ENCODE results near the gene CREB3L2.
A peak's percentile ranks its signal among the peaks of the same experiment; 100 is the strongest.

The CREB3L2 gene

GRCh38 chr7:137934941-137935883 is 66.7 kb downstream of the CREB3L2 start:
- no peak for DNase-seq (ENCODE audit: low read depth, low spot score)

DNA sequence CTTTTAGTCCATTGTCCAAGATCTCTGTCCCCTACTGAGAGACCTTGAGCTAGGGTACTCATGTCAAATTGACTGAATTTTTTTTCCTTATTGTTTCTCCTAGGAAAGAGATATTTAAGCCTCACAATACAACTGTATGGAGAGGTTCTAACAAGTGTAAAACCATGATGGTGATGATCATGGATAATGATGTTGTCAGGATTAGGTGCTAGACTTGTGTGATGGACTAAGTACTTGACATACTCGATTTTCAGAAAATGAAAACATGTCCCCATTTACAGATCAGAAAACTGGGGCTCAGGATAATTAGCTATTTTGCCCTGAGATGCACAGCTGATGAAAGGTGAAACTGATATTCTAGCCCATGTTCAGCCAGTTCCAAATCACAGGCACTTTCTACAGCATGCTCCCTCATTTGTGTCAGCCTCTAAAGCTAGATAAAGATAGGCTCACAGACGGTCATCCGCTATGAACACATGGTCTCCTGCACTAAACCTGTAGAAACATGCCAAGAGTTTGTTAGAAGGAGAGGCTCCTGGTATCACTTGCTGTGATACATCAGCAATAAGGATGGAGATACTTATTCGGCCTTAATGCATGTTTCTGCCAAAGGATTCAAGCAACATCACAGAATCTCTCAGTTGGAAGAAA is 67.6 kb downstream of the CREB3L2 start:
- TF ChIP-seq, protein P1, sequence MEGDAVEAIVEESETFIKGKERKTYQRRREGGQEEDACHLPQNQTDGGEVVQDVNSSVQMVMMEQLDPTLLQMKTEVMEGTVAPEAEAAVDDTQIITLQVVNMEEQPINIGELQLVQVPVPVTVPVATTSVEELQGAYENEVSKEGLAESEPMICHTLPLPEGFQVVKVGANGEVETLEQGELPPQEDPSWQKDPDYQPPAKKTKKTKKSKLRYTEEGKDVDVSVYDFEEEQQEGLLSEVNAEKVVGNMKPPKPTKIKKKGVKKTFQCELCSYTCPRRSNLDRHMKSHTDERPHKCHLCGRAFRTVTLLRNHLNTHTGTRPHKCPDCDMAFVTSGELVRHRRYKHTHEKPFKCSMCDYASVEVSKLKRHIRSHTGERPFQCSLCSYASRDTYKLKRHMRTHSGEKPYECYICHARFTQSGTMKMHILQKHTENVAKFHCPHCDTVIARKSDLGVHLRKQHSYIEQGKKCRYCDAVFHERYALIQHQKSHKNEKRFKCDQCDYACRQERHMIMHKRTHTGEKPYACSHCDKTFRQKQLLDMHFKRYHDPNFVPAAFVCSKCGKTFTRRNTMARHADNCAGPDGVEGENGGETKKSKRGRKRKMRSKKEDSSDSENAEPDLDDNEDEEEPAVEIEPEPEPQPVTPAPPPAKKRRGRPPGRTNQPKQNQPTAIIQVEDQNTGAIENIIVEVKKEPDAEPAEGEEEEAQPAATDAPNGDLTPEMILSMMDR (IDR thresholded peaks at IDR 0.05; ENCODE audit: low read depth, low read length) = no peak
- DNase-seq (ENCODE audit: low read depth, low spot score) = no peak
- H3K4me3 ChIP-seq (ENCODE audit: low read depth, low read length) = no peak overlapping the region
- in situ Hi-C loops (cut with HindIII; ENCODE audit: low sequenced_read_pairs) = no loop called here

More at GRCh38 chr7:137934941-137935883, 66.7 kb downstream of the CREB3L2 start:
- in situ Hi-C loops (cut with HindIII; ENCODE audit: low sequenced_read_pairs) = no loop called here
- TF ChIP-seq, protein P1 (IDR thresholded peaks at IDR 0.05; ENCODE audit: low read depth, low read length) = no peak
- no peak overlapping the region for H3K4me3 ChIP-seq (ENCODE audit: low read depth, low read length)

DNA sequence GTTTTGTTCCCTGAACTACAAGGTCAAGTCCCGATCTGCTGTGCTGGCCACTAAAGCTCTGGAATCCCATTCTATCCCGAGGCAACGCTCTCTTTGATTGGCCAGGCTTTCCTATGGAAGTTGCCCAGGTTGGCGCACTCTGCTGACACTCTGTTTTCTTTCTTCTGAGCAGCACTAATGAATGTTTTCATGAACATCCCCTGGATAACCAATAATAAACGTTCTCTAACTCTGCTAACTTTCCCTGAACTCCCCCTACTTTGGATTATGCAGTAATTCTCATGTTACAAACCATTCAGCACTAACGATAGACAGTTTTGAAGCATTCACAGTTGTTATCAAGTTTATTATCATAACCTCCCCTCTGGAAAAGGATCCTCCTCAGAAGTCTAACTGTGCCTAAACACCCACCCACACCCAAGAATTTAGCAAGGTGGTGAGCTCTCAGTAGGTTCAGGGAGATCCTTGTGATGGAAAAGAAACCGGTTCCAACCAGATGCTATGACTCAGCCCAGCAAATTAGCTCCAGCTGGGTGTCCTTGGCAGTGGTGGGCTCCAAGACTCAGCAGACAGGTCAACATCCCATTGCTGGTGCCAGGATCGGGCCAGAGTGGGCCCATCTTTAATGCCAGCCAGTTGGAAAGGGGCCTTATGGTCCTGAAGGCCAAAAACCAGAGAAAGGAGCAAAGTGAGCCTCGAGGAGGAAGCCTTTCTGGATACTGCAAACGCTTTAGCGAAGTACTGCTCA is 68.4 kb downstream of the CREB3L2 start:
- TF ChIP-seq, protein P1 (IDR thresholded peaks at IDR 0.05; ENCODE audit: low read depth, low read length) = no peak
- DNase-seq (ENCODE audit: low read depth, low spot score) = peak; percentile 86
- H3K4me3 ChIP-seq (ENCODE audit: low read depth, low read length) = no peak overlapping the region
- in situ Hi-C loops (cut with HindIII; ENCODE audit: low sequenced_read_pairs) = no loop called here

GRCh38 chr7:137932881-137933269 is 69.0 kb downstream of the CREB3L2 start:
- peak; percentile 50 for DNase-seq (ENCODE audit: low read depth, low spot score)
- H3K4me3 ChIP-seq (ENCODE audit: low read depth, low read length) = no peak overlapping the region
- in situ Hi-C loops (cut with HindIII; ENCODE audit: low sequenced_read_pairs) = no loop called here

GRCh38 chr7:137931823-137932222 is 70.1 kb downstream of the CREB3L2 start:
- TF ChIP-seq, protein P1 (IDR thresholded peaks at IDR 0.05; ENCODE audit: low read depth, low read length) = no peak
- no peak for DNase-seq (ENCODE audit: low read depth, low spot score)
- in situ Hi-C loops (cut with HindIII; ENCODE audit: low sequenced_read_pairs) = no loop called here
- no peak overlapping the region for H3K4me3 ChIP-seq (ENCODE audit: low read depth, low read length)

More at GRCh38 chr7:137932881-137933269, 69.0 kb downstream of the CREB3L2 start:
- TF ChIP-seq, protein P1 (IDR thresholded peaks at IDR 0.05; ENCODE audit: low read depth, low read length) = no peak

DNA sequence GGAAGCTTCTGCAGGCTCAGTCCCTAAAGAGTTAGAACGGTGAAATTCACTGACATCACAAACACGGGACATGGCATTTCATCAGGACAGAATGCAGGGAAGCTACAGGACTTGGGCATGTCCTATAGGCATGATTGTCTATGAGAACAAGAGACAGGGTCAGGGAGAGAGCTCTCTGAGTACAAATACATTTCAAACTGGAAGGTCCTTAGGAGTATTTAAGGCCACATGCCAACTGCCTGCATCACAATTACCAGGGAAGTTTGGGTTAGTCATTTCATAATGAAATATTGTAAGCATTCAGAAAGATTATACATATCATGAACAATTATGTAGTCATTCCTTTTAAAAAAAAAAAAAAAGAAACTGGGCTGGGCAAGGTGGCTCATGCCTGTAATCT is 71.3 kb downstream of the CREB3L2 start:
- TF ChIP-seq, protein P1 (IDR thresholded peaks at IDR 0.05; ENCODE audit: low read depth, low read length) = no peak
- in situ Hi-C loops (cut with HindIII; ENCODE audit: low sequenced_read_pairs) = no loop called here
- DNase-seq (ENCODE audit: low read depth, low spot score) = peak; percentile 79
- H3K4me3 ChIP-seq (ENCODE audit: low read depth, low read length) = no peak overlapping the region
